GM12878 (cell line): ENCODE data around the gene RPS6KA2. TPM values are rescaled to one million over a fixed set of nuclear protein-coding genes. Genes with fewer than 3 reads are reported as not detected.

Experiments
- ATAC-seq: fragments of 200-7000 bp; cut with Tn5 transposase; 3 replicates; pipeline ENCODE4 v1.9.1; 2020; ENCODE audit warnings: mild to moderate bottlenecking, moderate library complexity
- BruUV-seq: library from RNA; stranded (reverse); fragments of 400-500 nt; replicated peaks from 2 replicates; lab custom pipeline; 2021; lab: Mats Ljungman, UMichigan
- CTCF ChIA-PET: fragments of 300-600 bp; sonication (Branson Sonifier 250); formaldehyde crosslinking; extraction: SDS; loops from one replicate; lab custom pipeline; 2021; ENCODE audit warnings: inconsistent platforms; lab: Yijun Ruan, JAX
- POLR2A ChIA-PET: fragments of 350-600 bp; formaldehyde crosslinking; extraction: SDS; loops from one replicate; lab custom pipeline; 2021; ENCODE audit warnings: inconsistent platforms; lab: Charles Lee
- RAD21 ChIA-PET: fragments of 300-600 bp; sonication (Branson Sonifier 250); formaldehyde crosslinking; loops from one replicate; lab custom pipeline; 2023; ENCODE audit warnings: antibody characterized with exemption; ENCODE audit not compliant: unreplicated experiment; lab: Charles Lee
- SMC1A ChIA-PET: fragments of 300-600 bp; sonication (Branson Sonifier 250); formaldehyde crosslinking; loops from one replicate; lab custom pipeline; 2023; ENCODE audit not compliant: unreplicated experiment, uncharacterized antibody; lab: Charles Lee
- DNase-seq: peaks from one replicate; pipeline ENCODE4 v3.0.0-alpha.2; 2011; ENCODE audit warnings: low read depth, low spot score
- FAIRE-seq: peaks from 3 replicates; lab custom pipeline; 2011; peaks lifted over from hg19 to GRCh38; lab: Jason Lieb, UNC
- H2AFZ ChIP-seq: 2 replicates; pipeline ENCODE4 v1.6.0; 2011; ENCODE audit warnings: low read depth, low read length, control low read depth; ENCODE audit not compliant: control insufficient read depth
- H3K27ac ChIP-seq: 2 replicates; pipeline ENCODE4 v1.5.1; 2011; ENCODE audit warnings: control low read depth; ENCODE audit not compliant: control insufficient read depth, insufficient read depth
- H3K27me3 ChIP-seq, 2 experiments: replicated peaks in 1 of 2; 2 replicates each; pipeline versions ENCODE4 v1.6.0 to v1.6.1; 2011; ENCODE audit warnings: low read length in 1 of 2; ENCODE audit not compliant: control insufficient read depth in 2 of 2, insufficient read depth in 2 of 2
- H3K36me3 ChIP-seq, 2 experiments: 2 replicates each; pipeline ENCODE4 v1.5.1; 2011; ENCODE audit warnings: low read length in 1 of 2; ENCODE audit not compliant: control insufficient read depth in 2 of 2, insufficient read depth in 2 of 2
- H3K4me1 ChIP-seq: 2 replicates; pipeline ENCODE4 v1.6.1; 2011; ENCODE audit warnings: mild to moderate bottlenecking, low read length, moderate library complexity, mixed read lengths; ENCODE audit not compliant: control insufficient read depth, insufficient read depth
- H3K4me2 ChIP-seq: 2 replicates; pipeline ENCODE4 v1.6.0; 2011; ENCODE audit warnings: control low read depth; ENCODE audit not compliant: control insufficient read depth, insufficient read depth
- H3K4me3 ChIP-seq: fragments of 200-600 bp; sonication (generic); 2 replicates; pipeline ENCODE4 v1.5.1; 2016
- H3K79me2 ChIP-seq: 2 replicates; pipeline ENCODE4 v1.6.0; 2011; ENCODE audit warnings: low read length; ENCODE audit not compliant: control insufficient read depth, insufficient read depth
- H3K9ac ChIP-seq: 2 replicates; pipeline ENCODE4 v1.8.0; 2011; ENCODE audit warnings: low read length, control low read depth, mixed read lengths; ENCODE audit not compliant: control insufficient read depth, insufficient read depth
- H3K9me3 ChIP-seq: replicated peaks from 3 replicates; pipeline ENCODE4 v1.5.1; 2011; ENCODE audit warnings: mild to moderate bottlenecking, low read length; ENCODE audit not compliant: control insufficient read depth, insufficient read depth
- H4K20me1 ChIP-seq: 2 replicates; pipeline ENCODE4 v1.6.0; 2011; ENCODE audit not compliant: control insufficient read depth, insufficient read depth
- KAT2A ChIP-seq: conservative IDR thresholded peaks from 2 replicates; pipeline ENCODE4 v1.6.1; 2011; ENCODE audit warnings: low read depth, low read length; ENCODE audit not compliant: control insufficient read depth
- RBBP5 ChIP-seq: fragments of 200-600 bp; sonication (generic); conservative IDR thresholded peaks from 2 replicates; pipeline ENCODE4 v1.6.1; 2016
- SREBF2 ChIP-seq: IDR thresholded peaks from 2 replicates; pipeline ENCODE4 v1.6.1; 2012; ENCODE audit warnings: mild to moderate bottlenecking, low read length
- ZBTB33 ChIP-seq: fragments of 450-650 bp; IDR thresholded peaks from 2 replicates; pipeline ENCODE4 v1.6.1; 2017; ENCODE audit warnings: mild to moderate bottlenecking
- ZNF24 ChIP-seq: fragments of 450-650 bp; IDR thresholded peaks from 2 replicates; pipeline ENCODE4 v1.6.1; 2017; ENCODE audit warnings: antibody characterized with exemption, mild to moderate bottlenecking
- ZZZ3 ChIP-seq: IDR thresholded peaks from 2 replicates; pipeline ENCODE4 v1.6.1; 2011; ENCODE audit warnings: low read depth; ENCODE audit not compliant: control insufficient read depth, insufficient read length
- WGBS: methylation state at CpG from one replicate; pipeline ENCODE4 v1.1.6; 2016; ENCODE audit warnings: low lambda C conversion rate; ENCODE audit not compliant: insufficient replicate concordance, insufficient coverage; ENCODE audit errors: missing lambda C conversion rate; 5-methylcytosine and 5-hydroxymethylcytosine counted together
- in situ Hi-C: fragments of 300-500 bp; cut with MboI; formaldehyde crosslinking; loops from 9 replicates; pipeline ENCODE4 v1.14.3; 2018; ENCODE audit warnings: mixed read lengths
- intact Hi-C: fragments of 100-400 bp; cut with micrococcal nuclease; formaldehyde crosslinking; loops from one replicate; pipeline ENCODE4 v1.14.2; 2022; ENCODE audit not compliant: unreplicated experiment
- polyA plus RNA-seq, 11 experiments: library from polyadenylated mRNA; depleted of rRNA in 4 of 11; unstranded in 6 of 11; stranded (reverse) in 5 of 11; fragments of >200 nt; fragmentation: Nextera tagmentation in 4 of 11; fragmentation: Illumina TruSeq in 1 of 11; extraction: Ambion mirVana in 4 of 11; extraction: Trizol in 1 of 11; gene quantifications; 1 replicate in 1 of 11; 2 replicates in 10 of 11; pipeline versions ENCODE4 v1.2.1 to v1.2.3, GENCODE V29; 2011 to 2016; ENCODE audit warnings: inconsistent platforms in 2 of 11, missing spikeins in 2 of 11, low read depth in 1 of 11
- total RNA-seq, 4 experiments: library from RNA; depleted of rRNA in 3 of 4; stranded (reverse); fragments of >200 nt in 3 of 4; fragmentation: Illumina TruSeq in 1 of 4; extraction: Trizol in 1 of 4; gene quantifications; 2 replicates each; pipeline versions ENCODE4 v1.2.1 to v1.2.3, GENCODE V29; 2013 to 2021

RPS6KA2 gene
- total and polyA plus RNA-seq, 10 of the 15 experiments (the other 5 are each of a cell fraction or from before 2014, with no cell fraction given), result 0.02 to 1.0 (median 0.22) TPM; not detected in 1

DNA sequence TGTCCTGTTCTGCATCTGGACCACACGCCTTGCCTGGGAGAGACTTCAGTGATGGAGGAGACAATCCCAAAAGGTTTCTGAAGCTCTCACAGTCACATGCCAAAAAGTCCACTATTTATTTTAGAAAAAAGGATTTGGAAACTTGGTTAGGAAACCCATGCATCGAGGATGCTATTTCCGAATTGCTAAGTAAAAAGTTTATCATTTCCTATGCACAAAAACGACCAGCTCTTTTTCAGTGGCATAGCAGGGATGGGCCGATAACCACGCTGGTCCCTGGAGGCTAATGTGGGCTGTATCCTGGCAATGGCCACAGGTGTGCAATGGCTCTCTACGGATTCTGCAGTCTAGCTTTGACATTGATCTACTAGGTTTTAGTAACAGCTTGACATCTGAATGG lies 74.5 kb downstream of the RPS6KA2 start:
- Histone ChIP-seq H3K4me1 (no peaks in the 10 kb centered on the region), H4K20me1 (no peaks in the 10 kb centered on the region), H3K9me3 (no peaks in the 10 kb centered on the region), H3K9ac (no peak overlapping the region), H3K27me3 (no peaks in the 10 kb centered on the region), H3K4me2 (no peak overlapping the region), H3K36me3 (no peaks in the 10 kb centered on the region), H3K27ac (no peak overlapping the region), H3K4me3 (no peak overlapping the region), H3K79me2 (no peaks in the 10 kb centered on the region), H2AFZ (no peak overlapping the region)
- in situ Hi-C loops, result no loop called here
- BruUV-seq, result no TSS peak
- no peak for ATAC-seq
- TF ChIP-seq SREBF2, result no peak
- CTCF ChIA-PET, result no interaction called here
- POLR2A ChIA-PET, result no interaction called here
- no peak for DNase-seq
- intact Hi-C loops, result no loop called here
- no peak for FAIRE-seq
- RAD21 ChIA-PET, result no interaction called here
- WGBS, result 10% methylated on average over 7 of the region's 7 CpGs
- SMC1A ChIA-PET, result no interaction called here

- no peaks in the 10 kb centered on the region for H3K79me2 ChIP-seq
- H4K20me1 ChIP-seq, result no peaks in the 10 kb centered on the region
- 72% methylated on average over 16 of the region's 16 CpGs for WGBS
- no peak overlapping the region for H3K9ac ChIP-seq
- no peaks in the 10 kb centered on the region for H3K36me3 ChIP-seq
- no peak overlapping the region for H2AFZ ChIP-seq
- ATAC-seq (no peak), FAIRE-seq (no peak), DNase-seq (no peak)
- ChIA-PET RAD21 (no interaction called here), CTCF (no interaction called here), POLR2A (no interaction called here), SMC1A (no interaction called here)
- TF ChIP-seq ZNF24 (no peak), KAT2A (no peak), ZZZ3 (no peak), RBBP5 (no peak), ZBTB33 (no peak)
- no peaks in the 10 kb centered on the region for H3K4me1 ChIP-seq
- no peaks in the 10 kb centered on the region for H3K9me3 ChIP-seq
- BruUV-seq, result no TSS peak
- no peak overlapping the region for H3K4me2 ChIP-seq
- intact Hi-C loops (no loop called here), in situ Hi-C loops (no loop called here)
- H3K4me3 ChIP-seq, result no peak overlapping the region
- H3K27me3 ChIP-seq, result no peaks in the 10 kb centered on the region
- no peak overlapping the region for H3K27ac ChIP-seq
These were observed 75.1 kb downstream of the RPS6KA2 start for GRCh38 chr6:166551754-166552495.
